ENCODE data around the gene ZDHHC12.

Gene ZDHHC12, protein sequence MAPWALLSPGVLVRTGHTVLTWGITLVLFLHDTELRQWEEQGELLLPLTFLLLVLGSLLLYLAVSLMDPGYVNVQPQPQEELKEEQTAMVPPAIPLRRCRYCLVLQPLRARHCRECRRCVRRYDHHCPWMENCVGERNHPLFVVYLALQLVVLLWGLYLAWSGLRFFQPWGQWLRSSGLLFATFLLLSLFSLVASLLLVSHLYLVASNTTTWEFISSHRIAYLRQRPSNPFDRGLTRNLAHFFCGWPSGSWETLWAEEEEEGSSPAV

DNA sequence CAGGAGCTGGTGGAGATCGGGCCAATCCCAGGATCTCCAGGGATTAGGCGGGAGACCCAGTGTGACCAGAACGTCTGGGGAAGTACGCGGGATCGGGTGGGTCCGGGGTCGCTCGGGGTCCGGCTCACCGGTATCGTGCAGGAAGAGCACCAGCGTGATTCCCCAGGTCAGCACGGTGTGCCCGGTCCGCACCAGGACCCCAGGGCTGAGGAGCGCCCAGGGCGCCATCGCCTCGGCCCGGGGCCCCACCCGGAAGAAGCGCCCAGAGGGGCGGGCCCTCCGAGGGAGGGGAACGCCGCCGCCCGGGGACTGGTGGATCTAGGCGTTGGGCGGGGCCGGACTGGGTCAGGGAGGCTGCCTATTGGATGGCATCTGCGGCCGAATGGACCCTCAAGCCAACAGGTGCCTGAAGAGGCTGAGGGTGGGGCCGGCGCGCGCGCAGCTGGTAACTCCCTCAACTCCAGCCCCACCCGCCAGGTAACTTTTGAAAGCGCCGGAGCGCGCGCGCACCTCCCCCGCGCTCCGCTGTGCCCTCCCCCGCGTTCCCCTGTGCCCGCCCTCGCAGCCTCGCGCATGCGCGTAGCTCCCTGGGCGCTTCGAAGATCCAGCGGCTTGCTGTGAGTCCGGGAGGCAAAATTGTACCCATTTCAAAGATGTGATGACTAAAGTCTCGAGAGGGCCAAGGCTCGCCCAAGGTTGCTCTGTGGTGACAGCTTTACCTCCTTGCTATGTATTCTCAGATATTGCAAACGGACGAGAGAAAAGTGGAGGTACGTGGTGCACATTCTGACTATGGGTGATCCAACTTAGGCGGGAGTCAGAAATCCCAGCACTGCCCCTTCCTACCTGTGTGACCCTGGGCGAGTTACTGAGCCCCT lies at the start of gene ZDHHC12:
ZDHHC12 (minus strand) TSS at position 262 of the 878 bp plus-strand sequence; CDS start at position 228, 34 bp downstream.
- peak; percentile 98 to 99 for DNase-seq

DNA sequence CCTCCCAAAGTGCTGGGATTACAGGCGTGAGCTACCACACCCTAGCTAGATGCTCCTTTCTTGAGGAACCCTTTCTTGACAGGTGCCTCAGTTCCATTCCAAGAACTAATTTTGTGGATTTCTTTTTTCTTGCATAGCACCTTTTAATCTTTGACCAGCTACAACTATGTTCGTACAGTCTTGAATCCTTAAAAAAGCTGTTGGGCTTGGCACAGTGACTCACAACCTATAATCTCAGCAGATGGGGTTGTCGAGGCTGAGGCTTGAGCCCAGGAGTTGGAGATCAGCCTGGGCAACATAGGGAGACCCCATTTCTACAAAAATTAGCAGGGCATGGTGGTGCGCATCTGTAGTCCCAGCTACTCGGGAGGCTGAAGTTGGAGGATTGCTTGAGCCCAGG lies 49.1 kb upstream of the ZDHHC12 start:
- DNase-seq = no peak

DNA sequence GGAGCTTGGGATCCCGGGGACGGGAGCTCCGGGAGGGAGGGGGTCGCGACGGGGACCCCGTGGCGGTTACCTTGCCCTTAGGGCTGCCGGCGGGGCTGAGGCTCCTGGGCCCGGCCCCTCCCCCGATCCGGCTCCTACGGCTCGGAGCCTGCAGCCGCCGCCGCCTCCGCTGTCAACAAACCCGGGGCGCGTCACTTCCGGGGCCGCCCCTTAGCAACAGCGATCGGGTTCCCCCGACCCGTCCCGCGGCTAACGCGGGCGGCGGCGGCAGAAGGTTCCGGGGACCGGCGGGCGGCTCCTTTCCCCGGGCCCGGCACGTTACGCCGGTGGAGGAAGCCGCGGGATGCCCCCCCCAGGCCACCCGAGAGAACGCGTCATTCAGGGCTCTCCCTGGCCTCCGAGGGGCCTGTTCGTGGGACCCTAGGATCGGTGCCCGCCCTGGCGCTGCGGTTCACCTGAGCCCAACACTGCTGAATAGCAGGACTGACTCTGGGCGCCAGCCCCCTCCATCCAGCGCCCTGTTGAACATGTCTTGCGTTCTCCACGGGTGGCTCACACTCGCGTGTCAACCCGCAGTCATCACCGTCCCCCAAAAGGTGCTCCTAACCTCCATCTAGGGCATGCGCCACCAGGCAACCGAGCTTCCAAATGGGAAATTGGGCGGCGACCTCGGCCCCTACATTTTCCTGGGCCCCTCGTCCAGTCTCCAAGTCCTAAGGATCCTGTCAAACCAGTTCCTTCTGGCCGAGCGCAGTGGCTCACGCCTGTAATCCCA lies 48.0 kb upstream of the ZDHHC12 start, which contains the start of gene ZER1:
ZER1 (minus strand) TSS at position 183 of the 775 bp plus-strand sequence. CDS start 16,362 bp downstream, outside the sequence.
- DNase-seq = peak; percentile 79 to 87

DNA sequence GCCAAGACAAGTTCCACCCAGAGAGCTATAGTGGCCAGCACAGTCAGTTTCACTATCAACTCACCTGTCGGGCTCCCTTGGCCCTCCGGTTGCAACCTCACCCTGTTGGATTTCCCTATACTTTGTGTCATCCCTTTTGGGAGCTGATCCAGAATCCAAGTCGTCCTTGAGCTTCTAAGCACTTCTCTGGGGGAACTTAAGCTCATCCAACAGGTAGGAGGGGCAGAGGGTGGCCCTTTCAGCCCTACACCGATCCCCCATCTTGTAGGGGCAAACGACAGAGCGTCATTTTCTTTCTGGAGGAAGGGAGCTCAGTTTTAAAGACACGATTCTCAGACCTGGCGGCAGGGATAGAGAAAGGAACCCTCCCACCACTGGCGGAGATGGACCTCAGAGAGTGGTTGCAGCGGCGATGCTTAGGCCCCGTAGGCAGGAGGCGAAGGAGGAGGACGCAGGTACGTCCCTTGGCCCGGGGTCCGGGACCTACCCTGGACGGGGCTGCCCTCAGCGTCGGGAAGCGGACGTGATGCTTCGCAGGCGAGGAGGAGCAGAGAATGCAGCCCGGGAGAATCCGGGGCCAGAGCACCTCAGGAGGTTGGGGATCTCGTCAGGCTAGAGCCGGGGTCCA lies 47.3 kb upstream of the ZDHHC12 start:
- DNase-seq = peak in 1 of 2 experiments; percentile 13

DNA sequence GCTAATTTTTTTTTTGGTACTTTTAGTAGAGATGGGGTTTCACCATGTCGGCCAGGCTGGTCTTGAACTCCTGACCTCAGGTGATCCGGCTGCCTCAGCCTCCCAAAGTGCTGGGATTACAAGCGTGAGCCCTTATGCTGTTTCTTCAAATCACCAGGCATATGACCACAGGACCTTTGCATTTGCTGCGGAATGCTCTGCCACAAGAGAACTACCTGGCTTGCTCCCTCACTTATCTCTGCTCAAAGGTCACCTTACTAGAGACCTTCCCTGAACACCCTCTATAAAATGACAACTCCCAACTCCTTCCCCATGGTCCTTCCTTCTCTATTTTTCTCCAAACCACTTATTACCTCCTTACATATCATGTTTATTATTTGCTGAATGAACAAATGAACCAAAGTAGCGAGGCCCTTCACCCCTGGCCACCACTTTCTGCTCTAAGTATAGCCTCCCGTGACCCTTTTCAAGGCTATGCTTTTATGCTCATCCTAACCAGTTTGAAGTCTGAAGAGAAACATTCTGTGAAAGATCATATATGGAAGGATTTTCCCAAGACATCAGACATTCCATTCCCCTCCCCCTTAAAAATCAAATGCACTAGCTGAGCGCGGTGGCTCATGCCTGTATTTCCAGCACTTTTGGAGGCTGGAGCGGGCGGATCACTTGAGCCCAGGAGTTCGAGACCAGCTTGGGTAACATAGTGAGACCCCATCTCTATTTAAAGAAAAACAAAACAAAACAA lies 46.5 kb upstream of the ZDHHC12 start:
- DNase-seq = no peak

DNA sequence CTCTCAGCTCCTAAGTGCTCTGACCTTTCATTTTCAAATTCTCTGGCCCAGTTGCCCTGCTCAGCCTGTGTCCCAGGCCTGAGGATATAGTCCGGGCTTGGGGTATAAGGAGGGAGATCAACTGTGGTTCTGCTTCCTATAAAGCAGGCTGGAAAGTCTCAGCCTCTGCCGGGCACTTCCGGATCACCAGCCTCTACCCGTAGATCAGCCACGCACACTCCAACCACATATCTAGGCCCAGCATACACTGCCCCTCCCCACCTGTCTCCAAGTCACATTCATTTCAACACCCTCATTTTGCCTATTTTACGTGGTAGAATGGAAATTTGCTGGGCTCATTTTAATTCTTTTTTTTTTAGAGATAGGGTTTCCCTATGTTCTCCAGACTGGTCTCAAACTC lies 44.7 kb upstream of the ZDHHC12 start:
- no peak for DNase-seq

DNA sequence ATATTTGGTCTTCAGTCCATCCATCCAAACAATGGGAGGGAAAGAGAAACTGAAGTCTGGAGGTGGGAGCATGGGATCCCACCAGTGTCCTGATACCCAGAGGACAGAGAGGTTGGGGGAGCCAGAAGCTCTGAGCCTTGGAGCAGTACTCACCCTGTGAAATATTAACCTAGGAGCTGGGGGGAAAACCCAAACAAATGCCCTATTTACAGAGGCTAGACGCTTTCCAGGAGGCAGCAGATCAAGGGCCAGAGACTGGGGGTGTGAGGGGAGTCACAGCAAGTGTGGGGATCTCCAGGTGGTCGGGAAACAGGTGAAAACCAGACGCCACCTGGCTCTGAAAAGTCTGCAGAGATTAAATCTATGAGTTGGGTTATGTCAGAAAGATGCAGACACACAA lies 41.6 kb upstream of the ZDHHC12 start:
- no peak for DNase-seq

DNA sequence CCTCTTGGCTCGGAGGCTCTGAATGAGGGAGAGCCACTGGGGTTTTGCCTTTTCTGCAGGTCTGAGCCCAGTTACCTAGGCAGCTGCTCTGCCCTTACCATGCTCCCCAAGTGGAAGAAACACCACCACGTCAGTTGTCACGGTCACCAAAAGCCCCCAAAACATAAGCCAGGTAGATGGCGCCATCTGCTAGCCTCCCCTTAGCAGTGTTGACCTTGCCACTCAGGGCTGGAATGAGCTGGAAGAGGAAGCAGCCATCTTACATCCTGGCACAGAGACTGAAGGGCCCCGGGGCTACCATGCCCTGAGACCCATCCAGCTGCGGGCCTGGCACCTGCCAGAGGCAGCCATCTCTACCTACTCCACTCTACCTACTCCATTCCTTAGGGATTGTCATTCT lies 40.4 kb upstream of the ZDHHC12 start:
- no peak for DNase-seq

DNA sequence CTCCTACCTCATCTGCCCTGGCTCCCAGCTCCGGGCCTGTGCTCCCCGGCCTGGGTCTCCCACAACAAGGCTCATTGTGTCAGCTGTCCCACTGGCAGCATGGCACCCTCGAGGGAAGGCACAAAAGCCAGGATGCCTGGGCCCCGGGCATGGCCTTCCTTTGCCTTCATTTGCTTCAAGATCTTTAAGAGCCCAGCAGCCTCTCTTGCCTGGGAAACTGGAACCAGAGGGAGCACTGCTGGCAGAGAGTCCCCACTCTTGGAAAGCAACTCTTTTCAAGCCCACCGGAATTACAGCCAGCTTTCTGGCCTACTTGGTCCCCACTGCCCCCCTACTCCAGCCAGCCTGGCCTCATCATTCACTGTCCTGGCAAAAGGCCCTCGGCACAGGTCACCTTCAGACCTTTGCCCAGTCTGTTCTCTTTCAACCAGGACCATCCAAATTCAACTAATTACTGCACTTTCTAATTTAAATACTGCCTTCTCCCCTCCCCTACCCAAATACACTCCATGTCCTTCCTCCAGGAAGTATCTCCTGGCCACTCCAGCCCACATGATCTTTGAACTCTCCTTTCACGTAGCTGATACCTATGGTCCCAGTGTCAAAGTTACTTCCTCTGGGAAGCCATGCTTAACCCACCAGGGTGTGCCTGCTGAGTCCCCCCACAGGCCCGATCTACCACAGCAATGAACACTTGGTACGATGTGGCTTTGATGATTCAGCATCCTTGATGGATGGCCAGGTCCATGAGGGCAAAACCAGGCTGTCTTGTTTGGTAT lies 38.9 kb upstream of the ZDHHC12 start:
- no peak for DNase-seq

DNA sequence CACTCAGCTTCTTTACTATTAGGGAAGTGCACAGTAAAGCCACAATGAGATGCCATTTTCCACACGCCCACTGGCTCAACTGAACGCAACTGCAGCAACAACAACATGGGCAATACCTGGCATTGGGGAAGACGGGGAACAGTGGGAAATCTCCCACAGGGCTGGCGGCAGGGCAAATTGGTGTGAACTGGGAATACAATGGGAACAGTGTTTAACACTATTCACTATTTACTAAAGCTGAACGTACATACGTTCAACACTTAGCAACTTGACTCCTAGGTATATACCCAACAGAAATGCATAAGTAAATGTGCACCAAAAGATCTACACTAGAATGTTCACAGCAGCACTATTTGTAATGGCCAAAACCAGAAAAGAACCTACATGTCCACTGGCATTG lies 33.7 kb upstream of the ZDHHC12 start:
- no peak for DNase-seq

DNA sequence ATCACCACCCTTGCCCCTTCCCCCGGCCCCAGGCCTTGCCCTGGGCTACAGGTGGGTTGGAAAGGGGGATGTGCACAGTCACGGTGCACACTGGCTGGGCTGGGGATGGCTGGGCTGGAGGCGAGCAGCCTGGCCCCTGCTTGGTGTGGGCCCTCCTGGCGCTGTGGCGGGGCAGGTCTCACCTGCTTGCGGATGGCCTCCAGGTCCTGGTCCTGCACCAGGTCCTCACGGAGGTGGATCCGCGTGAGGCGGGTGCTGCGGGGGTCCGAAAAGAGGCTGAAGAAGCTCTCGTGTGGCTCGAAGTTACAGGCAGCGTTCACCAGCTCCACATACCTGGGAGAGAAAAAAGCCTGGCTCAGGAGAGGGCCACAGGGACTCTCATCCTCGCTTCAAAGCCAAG lies 29.7 kb upstream of the ZDHHC12 start:
- DNase-seq = no peak

DNA sequence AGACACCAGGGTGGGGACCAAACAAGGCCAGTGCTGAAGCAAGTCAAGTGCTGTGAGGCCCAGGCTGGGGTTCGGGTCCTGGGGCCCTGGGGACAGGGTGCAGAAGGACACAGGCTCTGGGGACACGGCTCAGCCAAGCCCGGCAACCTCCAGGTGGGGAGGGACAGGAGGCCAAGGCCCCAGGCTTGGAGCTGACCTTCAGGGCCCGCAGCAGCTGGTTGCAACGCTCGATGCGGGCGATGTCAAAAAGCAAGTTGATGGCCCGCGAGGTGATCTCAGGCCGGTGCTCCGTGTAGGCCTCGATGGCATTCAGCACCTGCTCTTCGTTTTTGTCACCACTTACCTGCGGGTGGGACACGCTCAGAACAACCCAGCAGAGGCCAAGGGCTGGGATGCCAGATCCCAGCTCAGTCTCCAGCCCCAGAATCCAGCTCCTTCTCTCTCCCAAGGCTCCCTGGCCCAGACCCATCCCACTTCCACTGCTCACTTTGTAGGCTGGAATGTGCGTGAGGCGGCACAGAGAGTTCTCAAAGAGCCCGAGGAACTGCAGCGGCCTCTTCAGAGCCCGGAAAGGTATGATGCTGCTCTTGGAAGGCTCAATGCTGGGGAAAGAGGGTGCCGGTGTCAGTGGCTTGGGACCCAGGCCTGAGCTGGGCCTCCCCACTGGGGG lies 27.1 kb upstream of the ZDHHC12 start:
- no peak for DNase-seq

DNA sequence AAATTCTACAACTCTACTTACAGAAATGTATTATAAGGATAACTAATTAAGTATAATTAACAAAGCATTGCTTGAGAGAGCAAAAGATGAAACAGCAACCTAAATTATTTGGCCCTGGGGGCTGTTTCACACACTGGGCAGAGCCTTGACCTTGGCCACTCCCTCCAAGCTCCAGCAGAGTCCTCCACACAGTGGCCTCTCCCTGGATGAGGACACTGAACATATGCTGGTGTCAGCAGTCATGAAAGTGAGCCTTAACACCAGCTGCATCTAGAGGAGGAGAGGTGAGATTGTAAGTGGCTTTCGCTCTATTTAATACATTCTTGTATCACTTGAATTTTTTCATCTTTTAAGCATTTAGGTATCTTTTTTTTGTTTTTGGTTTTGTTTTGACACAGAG lies 23.3 kb upstream of the ZDHHC12 start:
- no peak for DNase-seq

DNA sequence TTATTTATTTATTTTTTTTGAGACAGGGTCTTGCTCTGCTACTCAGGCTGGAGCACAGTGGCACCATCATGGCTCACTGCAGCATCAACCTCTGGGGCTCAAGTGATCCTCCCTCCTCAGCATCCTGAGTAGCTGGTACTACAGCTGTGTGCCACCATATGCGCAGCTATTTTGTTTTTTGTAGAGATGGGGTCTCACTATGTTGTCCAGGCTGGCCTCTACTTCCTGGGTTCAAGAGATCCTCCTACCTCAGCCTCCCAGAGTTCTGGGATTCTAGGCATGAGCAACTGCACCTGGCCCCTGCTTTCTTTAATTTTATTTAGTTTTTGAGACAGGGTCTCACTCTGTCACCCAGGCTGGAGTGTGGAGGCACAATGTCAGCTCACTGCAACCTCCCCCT lies 19.5 kb upstream of the ZDHHC12 start:
- no peak for DNase-seq

DNA sequence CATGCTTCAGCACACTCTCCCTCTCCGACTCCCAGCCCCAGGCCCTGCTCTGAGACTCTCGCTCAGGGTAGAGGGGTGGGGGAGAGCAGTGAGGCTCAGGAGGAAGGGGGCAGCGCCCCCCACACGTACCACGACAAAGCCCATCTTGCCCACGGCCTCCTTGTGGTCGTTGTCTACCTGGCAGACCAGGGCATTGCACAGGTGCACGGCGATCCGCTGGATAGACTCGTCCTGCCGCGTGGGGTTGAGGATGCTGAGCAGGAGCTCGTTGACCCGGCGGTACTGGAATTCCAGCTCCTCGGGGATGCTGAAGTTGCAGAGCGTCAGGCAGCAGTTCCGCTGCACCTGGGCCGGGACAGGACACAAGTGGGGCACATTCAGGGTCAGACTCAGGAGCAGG lies 18.5 kb upstream of the ZDHHC12 start:
- DNase-seq = no peak

DNA sequence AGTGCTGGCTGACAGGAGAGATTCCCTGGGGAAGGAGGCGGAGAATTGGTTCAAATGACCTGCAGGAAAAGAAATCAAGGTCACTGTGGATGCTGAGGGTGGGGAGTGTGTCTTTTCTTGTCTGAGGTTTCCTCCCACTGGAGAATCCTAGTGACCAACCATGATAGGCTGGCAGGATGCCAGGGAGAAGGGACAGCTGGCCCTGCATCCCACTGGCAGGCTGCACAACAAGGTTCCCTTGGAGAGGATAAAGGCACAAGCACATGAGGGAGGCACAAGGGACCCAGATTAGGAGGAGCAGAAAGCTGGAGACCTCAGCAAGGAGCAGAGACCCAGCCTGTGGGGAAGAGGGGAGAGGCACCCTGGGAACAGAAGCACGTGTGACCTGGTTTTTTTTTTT lies 11.4 kb upstream of the ZDHHC12 start:
- DNase-seq = peak in 1 of 2 experiments; percentile 19

DNA sequence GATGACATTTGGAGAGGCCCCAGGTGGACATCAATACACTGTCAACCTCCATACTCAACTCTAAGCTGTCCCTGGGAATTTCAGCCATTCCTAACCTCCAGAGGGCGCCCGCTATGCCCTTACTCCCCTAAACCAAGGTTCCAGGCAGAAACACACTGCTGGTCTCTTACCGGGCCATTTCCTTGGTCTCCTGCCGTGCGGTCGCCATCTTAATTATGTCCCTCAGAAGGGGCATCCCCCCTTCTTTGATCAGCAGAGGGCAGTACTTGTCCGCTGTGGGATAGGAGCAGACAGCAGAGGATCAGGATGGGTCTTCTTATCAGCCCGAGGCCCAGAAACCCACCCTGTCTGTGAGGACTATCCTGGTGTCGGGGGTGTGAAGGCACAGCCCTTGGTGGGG lies 9.3 kb upstream of the ZDHHC12 start:
- DNase-seq = peak; percentile 93 to 94

DNA sequence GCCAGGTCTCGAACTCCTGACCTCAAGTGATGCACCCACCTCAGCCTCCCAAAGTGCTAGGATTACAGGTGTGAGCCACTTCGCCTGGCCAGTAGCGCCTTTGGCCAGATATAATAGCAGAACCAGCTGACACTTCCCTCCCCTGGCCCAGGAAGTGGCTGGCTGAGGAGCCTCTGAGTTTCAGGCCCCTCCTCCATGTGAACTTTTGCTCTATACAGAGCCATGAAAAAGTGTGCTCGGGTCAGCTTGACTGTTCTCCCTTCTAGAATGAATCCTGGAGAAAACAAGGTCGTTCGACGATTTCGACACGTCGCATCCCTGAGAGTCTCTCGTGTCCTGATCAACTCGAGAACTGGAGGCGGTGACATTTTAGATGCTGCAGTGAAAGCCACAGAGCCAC lies 8.6 kb upstream of the ZDHHC12 start:
- DNase-seq = no peak

DNA sequence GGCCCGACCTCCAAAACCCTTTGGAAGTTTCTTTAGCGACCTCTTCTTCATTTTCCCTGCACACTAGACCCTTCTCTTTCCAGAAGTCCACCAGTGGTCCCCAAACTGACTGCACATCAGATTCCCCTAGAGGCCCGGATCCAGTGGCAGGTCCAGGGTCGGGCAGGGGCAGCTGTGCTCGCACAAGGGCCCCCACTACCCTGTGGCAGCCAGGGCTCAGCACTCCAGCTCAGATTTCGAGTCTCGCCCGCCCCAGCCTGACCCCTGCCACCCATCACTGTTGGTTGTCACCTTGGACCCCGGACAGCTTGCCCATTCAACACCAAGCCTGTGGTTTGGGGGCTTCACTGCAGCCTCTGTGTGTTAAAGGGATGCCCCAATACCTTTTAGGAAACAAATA lies 7.8 kb upstream of the ZDHHC12 start:
- no peak for DNase-seq

DNA sequence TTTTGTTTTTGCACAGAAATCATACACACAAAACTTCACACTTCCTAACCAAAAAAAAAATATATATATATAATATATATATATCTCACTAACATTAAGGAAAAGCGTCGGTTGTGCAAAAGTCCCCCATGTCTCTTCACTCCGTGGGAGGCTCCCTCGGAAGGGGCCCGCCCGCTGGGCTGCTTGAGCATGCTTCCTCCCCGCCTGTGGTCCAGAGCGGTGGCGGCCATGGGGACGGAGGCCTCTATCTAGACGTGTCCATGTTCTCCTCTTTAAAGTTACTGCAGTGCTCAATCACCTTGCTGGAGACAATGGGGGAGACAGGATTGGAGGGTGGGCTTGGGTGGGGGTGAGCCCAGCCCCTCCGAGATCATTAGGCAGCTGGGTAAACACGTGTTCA lies 7.2 kb upstream of the ZDHHC12 start:
- DNase-seq = no peak
